Activated CD8-positive, alpha-beta memory T cell treated with anti-CD3 and anti-CD28 coated beads, Interleukin-2, amount 50 U/mL, for 1 hour (primary cell): ENCODE results near the gene INO80D.
"Not testable (repeated sequence)": the region's sequence is repeated elsewhere in the genome, so short reads cannot be mapped to it uniquely, and the experiment has no call there.

Source experiments
- DNase-seq: peaks from one replicate; pipeline ENCODE4 v3.0.0-alpha.2; 2020; ENCODE audit errors: extremely low read depth

Gene INO80D

GRCh38 chr2:206083602-206084438 is 2.2 kb downstream of the INO80D start:
- DNase-seq, result no peak

DNA sequence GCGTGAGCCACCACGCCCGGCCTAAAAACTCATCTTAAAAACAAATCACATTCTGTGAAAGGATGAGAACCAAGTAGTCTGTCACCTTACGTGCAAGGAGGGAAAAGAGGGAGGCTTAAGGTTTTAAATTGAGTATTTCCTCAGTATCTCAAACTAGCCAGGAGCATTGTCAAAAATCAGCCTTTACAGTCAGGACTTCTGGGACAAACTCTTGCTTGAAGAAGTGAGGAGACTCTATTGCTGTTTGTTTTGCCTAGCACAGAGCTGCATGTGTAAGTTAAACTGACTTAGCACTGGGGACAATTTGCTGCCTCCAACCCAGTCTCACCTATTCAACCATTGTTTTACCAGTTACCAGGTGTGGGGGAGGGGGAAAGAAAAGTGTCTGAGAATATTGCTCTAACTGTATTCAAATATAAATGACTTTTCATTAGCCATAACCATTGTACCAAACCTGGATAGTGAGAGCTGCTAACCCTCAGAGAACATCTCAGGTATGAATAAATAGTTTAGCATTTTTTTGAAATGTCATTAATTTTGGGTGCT is 3.6 kb downstream of the INO80D start:
- no peak for DNase-seq

GRCh38 chr2:206080927-206081326 is 5.0 kb downstream of the INO80D start:
- no peak for DNase-seq

DNA sequence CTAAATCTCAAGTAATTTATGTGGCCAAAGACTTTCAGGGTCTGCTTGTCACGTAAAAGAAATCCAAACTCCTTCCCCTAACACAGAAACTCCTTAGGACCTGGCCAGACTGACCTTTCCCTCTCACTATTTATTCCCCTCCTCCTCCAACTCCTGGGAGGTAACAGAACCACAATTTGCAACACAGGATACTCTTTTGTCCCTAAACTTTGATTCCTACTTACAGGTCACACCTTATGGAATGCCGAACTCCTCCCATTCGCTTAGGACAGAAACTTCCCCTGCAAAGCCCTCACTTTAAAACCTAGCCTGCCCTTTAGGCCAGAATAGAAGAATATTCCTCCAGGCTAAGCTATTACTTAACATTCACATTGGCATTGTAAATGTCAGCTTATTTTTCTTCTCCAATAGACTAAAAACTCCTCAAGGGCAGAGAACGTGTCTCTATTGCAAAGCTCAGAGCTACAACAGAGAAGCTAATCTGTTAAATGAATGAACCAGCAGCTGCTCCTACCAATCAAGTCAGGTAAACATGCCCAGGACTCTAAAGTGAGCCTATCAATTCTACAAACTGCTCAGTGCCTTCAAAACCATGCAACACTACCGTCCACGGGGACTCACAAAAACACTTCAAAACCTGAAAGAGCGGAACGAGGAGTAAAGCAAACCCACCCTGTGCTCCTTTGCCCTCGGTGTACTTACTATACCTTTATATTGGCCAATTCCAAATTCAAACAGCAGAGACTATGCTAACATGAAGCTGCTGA is 6.1 kb downstream of the INO80D start:
- no peak for DNase-seq

- DNase-seq, result not testable (repeated sequence)
Measured at GRCh38 chr2:206077879-206078278, 8.1 kb downstream of the INO80D start.

DNA sequence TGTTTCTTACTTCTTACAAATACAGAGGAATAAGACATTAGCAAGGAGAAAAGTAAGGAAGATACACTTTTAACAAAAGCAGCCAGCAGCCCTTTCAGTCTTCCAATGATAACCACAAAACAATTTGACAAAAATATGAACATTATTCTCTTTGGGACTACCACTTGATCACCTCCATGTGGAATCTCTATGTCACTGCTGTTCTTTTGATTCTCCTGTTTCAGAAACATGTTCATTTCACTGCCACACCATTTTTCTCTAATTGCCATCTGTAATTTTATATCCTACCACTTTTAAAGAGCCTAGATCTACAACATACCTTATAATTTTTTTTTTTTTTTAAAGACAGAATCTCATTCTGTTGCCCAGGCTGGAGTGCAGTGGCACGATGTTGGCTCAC is 10.9 kb downstream of the INO80D start:
- no peak for DNase-seq

GRCh38 chr2:206071807-206072206 is 14.2 kb downstream of the INO80D start:
- DNase-seq, result no peak

GRCh38 chr2:206069417-206069816 is 16.6 kb downstream of the INO80D start:
- DNase-seq, result no peak

- DNase-seq, result no peak
Measured at GRCh38 chr2:206068207-206068606, 17.8 kb downstream of the INO80D start.

GRCh38 chr2:206064077-206064476 is 21.9 kb downstream of the INO80D start:
- DNase-seq, result no peak

DNA sequence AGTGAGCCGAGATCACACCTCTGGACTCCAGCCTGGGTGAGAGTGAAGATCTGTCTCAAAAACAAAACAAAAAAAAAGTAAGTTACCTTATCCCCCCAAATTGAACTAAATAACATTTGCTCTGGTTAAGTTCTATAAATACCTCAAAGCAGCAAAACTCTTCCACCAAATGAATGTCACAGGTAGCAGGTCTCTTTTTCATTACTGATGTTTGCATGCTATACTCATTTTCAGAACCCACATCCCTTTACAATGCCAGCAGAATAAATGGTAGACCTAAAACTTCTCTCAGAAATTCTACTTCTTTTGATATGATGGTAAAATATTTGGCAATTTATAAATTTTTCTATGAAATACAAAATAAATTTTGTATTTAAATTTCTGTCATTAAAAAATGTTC is 22.3 kb downstream of the INO80D start:
- no peak for DNase-seq

DNA sequence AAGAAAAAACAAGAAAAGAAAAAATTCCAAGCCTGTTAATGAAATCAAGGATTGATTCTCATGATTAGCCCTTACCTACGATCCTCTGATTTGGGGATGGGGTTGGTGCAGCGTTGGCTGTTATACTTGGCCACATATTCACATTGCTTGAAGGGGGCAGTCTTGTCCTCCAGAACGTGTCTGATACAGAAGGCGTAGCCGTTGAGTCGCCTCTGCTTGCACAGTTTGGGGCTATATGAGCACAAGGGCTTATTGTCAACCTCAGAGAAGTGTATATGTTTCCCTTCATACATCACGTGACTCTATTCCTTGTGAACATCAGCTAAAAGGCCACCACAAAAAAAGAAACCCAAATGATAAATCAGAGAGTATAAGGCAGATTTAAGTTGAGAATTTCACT is 23.2 kb downstream of the INO80D start:
- no peak for DNase-seq

GRCh38 chr2:206056286-206056685 is 29.7 kb downstream of the INO80D start:
- no peak for DNase-seq

DNA sequence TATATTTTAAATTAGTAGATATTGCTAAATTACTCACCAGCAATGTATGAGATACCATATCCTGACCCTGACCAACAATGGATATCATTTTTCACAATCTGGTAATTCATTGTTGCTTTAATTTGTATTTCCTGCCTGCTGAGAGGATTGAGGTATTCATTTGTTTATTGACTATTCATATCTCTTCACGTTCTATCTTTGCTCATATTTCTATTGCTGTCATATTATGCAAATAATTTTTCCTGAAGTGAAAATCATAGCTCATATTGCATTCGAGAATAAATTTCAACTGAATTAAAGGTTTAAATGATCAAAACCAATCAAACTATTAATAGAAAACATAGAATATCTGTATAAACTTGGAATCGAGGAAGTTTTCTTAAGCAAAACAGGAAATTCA is 31.0 kb downstream of the INO80D start:
- DNase-seq, result no peak

- no peak for DNase-seq
Measured at GRCh38 chr2:206051912-206052311, 34.1 kb downstream of the INO80D start.

- no peak for DNase-seq
Measured at GRCh38 chr2:206049392-206049791, 36.6 kb downstream of the INO80D start.

DNA sequence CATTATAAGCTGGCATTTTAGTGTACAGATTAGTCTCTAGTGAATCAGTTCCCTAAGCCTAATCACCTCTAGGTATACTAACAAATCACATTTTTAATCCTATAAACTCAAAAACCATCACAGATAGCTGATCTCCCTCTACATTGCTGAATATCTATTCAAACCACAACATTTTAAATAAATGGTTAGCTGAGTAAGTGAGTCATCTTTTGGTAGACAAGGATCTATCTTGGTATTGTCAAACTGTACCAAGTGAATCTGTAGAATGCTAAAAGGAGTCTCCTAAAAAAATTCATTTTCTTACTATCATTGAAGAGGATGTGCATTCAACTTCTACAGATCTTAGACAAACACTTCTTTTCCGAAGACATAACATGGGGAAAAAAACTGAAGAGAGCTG is 40.7 kb downstream of the INO80D start:
- DNase-seq, result no peak

GRCh38 chr2:206040525-206040924 is 45.4 kb downstream of the INO80D start:
- no peak for DNase-seq

GRCh38 chr2:206035393-206035792 is 50.6 kb downstream of the INO80D start:
- DNase-seq, result not testable (repeated sequence)

- not testable (repeated sequence) for DNase-seq
Measured at GRCh38 chr2:206033452-206033851, 52.5 kb downstream of the INO80D start.

- DNase-seq, result no peak
Measured at GRCh38 chr2:206031950-206032567, 53.9 kb downstream of the INO80D start.

DNA sequence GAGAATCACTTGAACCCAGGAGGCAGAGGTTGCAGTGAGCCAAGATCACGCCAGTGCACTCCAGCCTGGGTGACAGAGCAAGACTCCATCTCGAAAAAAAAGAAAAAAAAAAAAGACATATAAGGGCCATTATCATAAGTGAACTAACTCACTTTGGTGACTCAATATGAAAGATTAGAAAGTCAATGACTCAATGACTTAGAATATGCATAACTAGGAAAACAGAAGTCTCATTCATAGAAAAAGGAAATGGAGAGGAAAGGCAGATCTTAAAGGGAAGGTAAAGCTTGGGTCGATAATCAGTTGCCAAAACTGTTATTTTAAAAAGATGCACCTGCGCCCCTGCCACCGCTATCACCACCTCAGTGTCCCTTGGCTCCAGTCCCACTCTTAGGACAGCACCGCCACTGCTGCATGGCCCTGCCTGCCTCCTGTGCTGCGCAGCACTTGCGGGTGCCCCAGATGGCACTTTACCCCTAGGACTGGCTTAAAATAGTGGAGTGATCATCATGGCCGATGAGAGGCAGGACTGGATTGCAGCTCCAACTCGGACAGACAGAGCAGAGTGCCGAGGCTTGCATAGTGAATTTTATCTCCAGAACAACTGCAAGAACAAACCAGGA is 54.7 kb downstream of the INO80D start:
- no peak for DNase-seq
